DOHH2 (cell line): ENCODE data around the gene KRT80.

ENCODE experiments used
- H3F3A ChIP-seq: fragments of 200-600 bp; sonication (generic), shearing (Covaris generic); 2 replicates; pipeline ENCODE4 v1.6.0; 2016; ENCODE audit warnings: antibody characterized with exemption, mild to moderate bottlenecking; ENCODE audit not compliant: control insufficient read depth, insufficient read depth
- H3K27ac ChIP-seq: fragments of 200-600 bp; sonication (generic); 2 replicates; pipeline ENCODE4 v1.5.1; 2014; ENCODE audit warnings: low read depth, mild to moderate bottlenecking, low read length, moderate library complexity
- H3K27me3 ChIP-seq: fragments of 200-600 bp; sonication (generic); 2 replicates; pipeline ENCODE4 v1.6.1; 2014; ENCODE audit warnings: mild to moderate bottlenecking, low read length, mixed read lengths; ENCODE audit not compliant: control insufficient read depth
- H3K36me3 ChIP-seq: fragments of 200-600 bp; sonication (generic); 2 replicates; pipeline ENCODE4 v1.6.1; 2014; ENCODE audit warnings: mild to moderate bottlenecking, low read length, moderate library complexity, mixed read lengths; ENCODE audit not compliant: control insufficient read depth
- H3K4me1 ChIP-seq: fragments of 200-600 bp; sonication (generic); 2 replicates; pipeline ENCODE4 v1.6.1; 2014; ENCODE audit warnings: mild to moderate bottlenecking, low read length, mixed read lengths; ENCODE audit not compliant: control insufficient read depth
- H3K4me2 ChIP-seq: fragments of 200-600 bp; sonication (generic); 2 replicates; pipeline ENCODE4 v1.6.0; 2014; ENCODE audit warnings: mild to moderate bottlenecking, low read length, moderate library complexity
- H3K4me3 ChIP-seq: fragments of 200-600 bp; sonication (generic); 2 replicates; pipeline ENCODE4 v1.5.1; 2014; ENCODE audit warnings: mild to moderate bottlenecking, low read length, mixed read lengths
- H3K79me2 ChIP-seq: fragments of 200-600 bp; sonication (generic); 2 replicates; pipeline ENCODE4 v1.6.1; 2014; ENCODE audit warnings: mild to moderate bottlenecking, low read length, mixed read lengths; ENCODE audit not compliant: control insufficient read depth
- H3K9me2 ChIP-seq: fragments of 200-600 bp; sonication (generic); replicated peaks from 2 replicates; pipeline ENCODE4 v1.6.1; 2014; ENCODE audit warnings: mild to moderate bottlenecking, low read length, mixed read lengths; ENCODE audit not compliant: control insufficient read depth
- H3K9me3 ChIP-seq: fragments of 200-600 bp; sonication (generic); 2 replicates; pipeline ENCODE4 v1.6.1; 2014; ENCODE audit warnings: antibody characterized with exemption, low read length, mixed read lengths; ENCODE audit not compliant: control insufficient read depth, insufficient read depth
- H4K20me1 ChIP-seq: fragments of 200-600 bp; sonication (generic); 2 replicates; pipeline ENCODE4 v1.6.0; 2014; ENCODE audit warnings: low read depth, mild to moderate bottlenecking, antibody characterized with exemption, low read length, moderate library complexity; ENCODE audit not compliant: control insufficient read depth, insufficient read depth
- CTCF ChIP-seq: fragments of 200-600 bp; sonication (generic); IDR thresholded peaks from one replicate; pipeline ENCODE4 v1.5.1; 2014; ENCODE audit warnings: antibody characterized with exemption, mild to moderate bottlenecking, low read depth, low read length; ENCODE audit not compliant: poor library complexity, severe bottlenecking
- EZH2phosphoT487 ChIP-seq: fragments of 200-600 bp; sonication (generic); IDR thresholded peaks from 2 replicates; pipeline ENCODE4 v1.6.1; 2017; ENCODE audit warnings: borderline replicate concordance, mild to moderate bottlenecking, antibody characterized with exemption, low read length, moderate library complexity, mixed read lengths

KRT80 gene

GRCh38 chr12:52149651-52150241 is 42.1 kb downstream of the KRT80 start:
- H3K9me2 ChIP-seq, result no peaks in the 10 kb centered on the region
- H3K4me3 ChIP-seq, result no peak overlapping the region
- no peaks in the 10 kb centered on the region for H3K36me3 ChIP-seq
- H3K27ac ChIP-seq, result no peak overlapping the region
- no peaks in the 10 kb centered on the region for H3K9me3 ChIP-seq
- H3K4me2 ChIP-seq, result no peak overlapping the region
- TF ChIP-seq EZH2phosphoT487 (no peak), CTCF (no peak)
- no peaks in the 10 kb centered on the region for H4K20me1 ChIP-seq
- H3K79me2 ChIP-seq, result no peaks in the 10 kb centered on the region; the same call in 1 of the 2 replicates
- H3K4me1 ChIP-seq, result no peaks in the 10 kb centered on the region
- no peaks in the 10 kb centered on the region for H3K27me3 ChIP-seq
- H3F3A ChIP-seq, result no peaks in the 10 kb centered on the region

GRCh38 chr12:52149182-52149641 is 42.6 kb downstream of the KRT80 start:
- H4K20me1 ChIP-seq, result no peaks in the 10 kb centered on the region
- TF ChIP-seq EZH2phosphoT487, result no peak
- TF ChIP-seq CTCF, result no peak
- no peaks in the 10 kb centered on the region for H3K27me3 ChIP-seq
- H3K36me3 ChIP-seq, result no peaks in the 10 kb centered on the region
- no peak overlapping the region for H3K4me2 ChIP-seq
- H3F3A ChIP-seq, result no peaks in the 10 kb centered on the region
- H3K27ac ChIP-seq, result no peak overlapping the region
- no peaks in the 10 kb centered on the region for H3K9me3 ChIP-seq
- H3K9me2 ChIP-seq, result no peaks in the 10 kb centered on the region
- no peak overlapping the region for H3K4me3 ChIP-seq
- no peaks in the 10 kb centered on the region for H3K4me1 ChIP-seq
- no peaks in the 10 kb centered on the region; the same call in 1 of the 2 replicates for H3K79me2 ChIP-seq

- no peaks in the 10 kb centered on the region for H4K20me1 ChIP-seq
- H3K36me3 ChIP-seq, result no peaks in the 10 kb centered on the region
- H3K9me3 ChIP-seq, result no peaks in the 10 kb centered on the region
- no peaks in the 10 kb centered on the region for H3K9me2 ChIP-seq
- H3K27me3 ChIP-seq, result no peaks in the 10 kb centered on the region
- no peaks in the 10 kb centered on the region; the same call in 1 of the 2 replicates for H3K79me2 ChIP-seq
- no peak for TF ChIP-seq CTCF
- TF ChIP-seq EZH2phosphoT487, result no peak
- no peak overlapping the region for H3K4me2 ChIP-seq
- H3F3A ChIP-seq, result no peaks in the 10 kb centered on the region
- H3K27ac ChIP-seq, result no peak overlapping the region
- H3K4me1 ChIP-seq, result no peaks in the 10 kb centered on the region
- no peak overlapping the region for H3K4me3 ChIP-seq
Measured at GRCh38 chr12:52148464-52149181, 43.2 kb downstream of the KRT80 start.
